ENCODE data around the gene ATP11A.
A peak's percentile ranks its signal among the peaks of the same experiment; 100 is the strongest.

The ATP11A gene

GRCh38 chr13:112709825-112710783 lies 20.3 kb downstream of the ATP11A start:
- no peak overlapping the region for H3K27ac Mint-ChIP-seq
- H3K36me3 Mint-ChIP-seq = peaks cover 9% of the 10 kb centered on the region
- no peaks in the 10 kb centered on the region for H3K27me3 Mint-ChIP-seq
- peaks cover 23% of the 10 kb centered on the region for H3K4me1 Mint-ChIP-seq
- no peaks in the 10 kb centered on the region for H3K9me3 Mint-ChIP-seq
- H3K4me3 Mint-ChIP-seq = no peak overlapping the region

DNA sequence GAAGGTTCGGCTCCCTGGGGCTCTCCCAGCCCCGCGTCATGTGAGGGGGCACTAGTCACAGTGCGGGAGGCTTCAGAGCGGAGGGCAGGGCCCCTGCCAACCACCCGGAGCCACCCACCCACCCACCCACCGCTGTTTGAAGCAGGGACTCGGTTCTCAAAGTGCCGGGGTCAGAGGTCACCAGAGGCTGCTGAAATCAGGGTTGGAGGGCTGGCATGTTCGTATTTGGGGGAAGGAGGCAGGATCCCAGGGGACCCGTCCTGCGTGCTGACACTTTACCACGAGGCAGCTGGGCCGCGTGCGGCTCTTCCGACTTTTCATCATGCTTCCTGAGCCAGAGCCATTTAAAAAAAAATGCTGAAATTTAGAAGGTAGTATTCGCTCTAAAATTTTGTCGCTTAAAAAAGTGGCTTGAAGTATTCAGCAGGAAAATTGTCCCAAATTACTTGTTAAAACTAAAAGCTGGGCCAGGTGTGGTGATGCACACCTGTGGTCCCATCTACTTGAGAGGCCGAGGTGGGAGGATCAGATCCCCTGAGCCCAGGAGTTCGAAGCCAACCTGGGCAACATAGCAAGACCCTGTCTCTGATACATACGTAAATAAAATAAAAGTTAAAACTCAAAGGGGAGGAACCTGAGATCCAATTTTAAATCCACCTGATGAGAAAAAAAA lies 21.2 kb downstream of the ATP11A start:
- Mint-ChIP-seq H3K9me3 (no peaks in the 10 kb centered on the region), H3K4me3 (no peak overlapping the region), H3K27me3 (no peaks in the 10 kb centered on the region), H3K4me1 (peaks cover 24% of the 10 kb centered on the region), H3K36me3 (peaks cover 7% of the 10 kb centered on the region), H3K27ac (no peak overlapping the region)

GRCh38 chr13:112711528-112712265 lies 21.9 kb downstream of the ATP11A start:
- Mint-ChIP-seq H3K9me3 (no peaks in the 10 kb centered on the region), H3K4me1 (peaks cover 22% of the 10 kb centered on the region), H3K27me3 (no peaks in the 10 kb centered on the region), H3K27ac (peak overlapping the region; percentile 35), H3K4me3 (no peak overlapping the region), H3K36me3 (peaks cover 5% of the 10 kb centered on the region)

GRCh38 chr13:112712451-112713207 lies 22.8 kb downstream of the ATP11A start:
- no peak overlapping the region for H3K27ac Mint-ChIP-seq
- H3K9me3 Mint-ChIP-seq = no peaks in the 10 kb centered on the region

DNA sequence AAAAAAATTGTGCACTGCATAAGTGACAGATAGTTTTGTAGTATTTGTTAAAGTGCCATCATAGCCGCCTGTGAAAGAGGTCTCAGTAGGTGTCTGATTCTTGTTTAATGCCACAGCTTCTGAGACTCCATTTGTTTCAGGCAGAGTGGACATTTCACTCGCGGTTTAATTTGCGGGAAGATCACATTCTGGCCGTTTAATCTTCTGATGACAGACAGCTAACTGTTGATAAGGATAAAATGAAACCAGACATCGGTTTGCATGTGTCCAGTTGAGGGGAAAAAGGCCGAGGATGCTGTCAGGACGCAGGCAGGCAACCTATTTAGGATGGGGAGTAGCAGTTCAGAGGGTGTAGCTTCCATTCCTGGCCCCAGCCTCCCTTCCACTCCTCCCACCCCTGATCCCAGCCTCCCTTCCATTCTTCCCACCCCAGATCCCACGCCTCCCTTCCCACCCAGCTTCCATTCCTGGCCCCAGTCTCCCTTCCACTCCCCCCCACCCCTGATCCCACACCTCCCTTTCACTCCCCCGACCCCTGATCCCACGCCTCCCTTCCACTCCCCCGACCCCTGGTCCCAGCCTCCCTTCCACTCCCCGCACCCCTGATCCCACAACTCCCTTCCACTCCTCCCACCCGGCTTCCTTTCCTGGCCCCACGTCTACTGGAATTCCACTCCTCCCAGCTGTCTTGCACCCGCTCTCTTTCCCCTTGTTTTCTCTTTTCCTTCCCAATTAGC lies 23.8 kb downstream of the ATP11A start:
- Mint-ChIP-seq H3K36me3 (peaks cover 5% of the 10 kb centered on the region), H3K4me3 (no peak overlapping the region), H3K27ac (no peak overlapping the region), H3K9me3 (no peaks in the 10 kb centered on the region), H3K27me3 (no peaks in the 10 kb centered on the region), H3K4me1 (peaks cover 26% of the 10 kb centered on the region)

More at GRCh38 chr13:112712451-112713207, 22.8 kb downstream of the ATP11A start:
- peaks cover 26% of the 10 kb centered on the region for H3K4me1 Mint-ChIP-seq
- H3K27me3 Mint-ChIP-seq = no peaks in the 10 kb centered on the region
- peaks cover 5% of the 10 kb centered on the region for H3K36me3 Mint-ChIP-seq
- H3K4me3 Mint-ChIP-seq = no peak overlapping the region

- Mint-ChIP-seq H3K4me1 (peaks cover 22% of the 10 kb centered on the region), H3K27ac (peak overlapping the region; percentile 57), H3K27me3 (no peaks in the 10 kb centered on the region), H3K4me3 (no peak overlapping the region), H3K36me3 (peaks cover 5% of the 10 kb centered on the region), H3K9me3 (no peaks in the 10 kb centered on the region)
Observed at GRCh38 chr13:112714376-112715174, 24.7 kb downstream of the ATP11A start.

- H3K36me3 Mint-ChIP-seq = peaks cover 8% of the 10 kb centered on the region
- H3K27ac Mint-ChIP-seq = no peak overlapping the region
- H3K4me1 Mint-ChIP-seq = peaks cover 26% of the 10 kb centered on the region
- no peaks in the 10 kb centered on the region for H3K27me3 Mint-ChIP-seq
- no peak overlapping the region for H3K4me3 Mint-ChIP-seq
- no peaks in the 10 kb centered on the region for H3K9me3 Mint-ChIP-seq
Observed at GRCh38 chr13:112715210-112715609, 25.4 kb downstream of the ATP11A start.

GRCh38 chr13:112715715-112716460 lies 26.1 kb downstream of the ATP11A start:
- H3K4me1 Mint-ChIP-seq = peaks cover 27% of the 10 kb centered on the region
- peaks cover 8% of the 10 kb centered on the region for H3K36me3 Mint-ChIP-seq
- H3K9me3 Mint-ChIP-seq = no peaks in the 10 kb centered on the region
- H3K4me3 Mint-ChIP-seq = no peak overlapping the region
- H3K27ac Mint-ChIP-seq = peak overlapping the region; percentile 65
- H3K27me3 Mint-ChIP-seq = no peaks in the 10 kb centered on the region

GRCh38 chr13:112716461-112716820 lies 26.6 kb downstream of the ATP11A start:
- peaks cover 8% of the 10 kb centered on the region for H3K36me3 Mint-ChIP-seq
- H3K27me3 Mint-ChIP-seq = no peaks in the 10 kb centered on the region
- H3K27ac Mint-ChIP-seq = no peak overlapping the region
- H3K9me3 Mint-ChIP-seq = no peaks in the 10 kb centered on the region
- no peak overlapping the region for H3K4me3 Mint-ChIP-seq
- peaks cover 32% of the 10 kb centered on the region for H3K4me1 Mint-ChIP-seq

DNA sequence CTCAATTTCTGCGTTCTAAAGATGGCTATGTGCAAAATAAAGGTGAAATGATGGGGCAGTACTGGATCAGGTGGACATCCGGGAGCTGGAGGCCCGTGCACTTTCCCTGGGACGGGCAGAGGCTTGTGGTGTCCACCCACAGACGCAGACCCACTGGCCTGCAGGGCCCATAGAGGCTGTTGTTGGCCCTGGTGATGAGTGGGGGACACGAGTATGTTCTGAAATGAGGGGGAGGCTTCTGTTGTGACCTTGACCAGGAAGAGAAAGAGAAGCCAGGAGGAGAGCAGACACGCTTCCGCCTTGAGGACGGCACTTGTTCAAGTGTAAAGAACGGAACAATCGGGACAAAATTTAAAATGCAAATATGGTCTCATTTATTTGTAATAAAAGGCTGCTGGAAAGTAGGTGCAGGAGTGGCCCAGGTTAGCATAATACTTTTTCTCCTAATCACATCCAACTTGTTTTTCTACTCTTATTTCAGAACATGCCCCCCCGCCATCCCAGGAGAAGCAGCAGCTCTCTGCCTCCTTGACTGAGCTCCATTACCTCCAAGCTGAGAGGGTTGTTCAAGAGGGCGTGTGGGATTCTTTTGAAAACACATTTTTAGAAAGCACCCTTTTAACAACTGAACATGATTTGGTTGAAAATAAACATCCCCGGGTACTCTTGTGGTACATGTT lies 27.1 kb downstream of the ATP11A start:
- H3K4me3 Mint-ChIP-seq = no peak overlapping the region
- peaks cover 8% of the 10 kb centered on the region for H3K36me3 Mint-ChIP-seq
- H3K27ac Mint-ChIP-seq = no peak overlapping the region
- no peaks in the 10 kb centered on the region for H3K27me3 Mint-ChIP-seq
- H3K4me1 Mint-ChIP-seq = peaks cover 32% of the 10 kb centered on the region
- H3K9me3 Mint-ChIP-seq = no peaks in the 10 kb centered on the region

DNA sequence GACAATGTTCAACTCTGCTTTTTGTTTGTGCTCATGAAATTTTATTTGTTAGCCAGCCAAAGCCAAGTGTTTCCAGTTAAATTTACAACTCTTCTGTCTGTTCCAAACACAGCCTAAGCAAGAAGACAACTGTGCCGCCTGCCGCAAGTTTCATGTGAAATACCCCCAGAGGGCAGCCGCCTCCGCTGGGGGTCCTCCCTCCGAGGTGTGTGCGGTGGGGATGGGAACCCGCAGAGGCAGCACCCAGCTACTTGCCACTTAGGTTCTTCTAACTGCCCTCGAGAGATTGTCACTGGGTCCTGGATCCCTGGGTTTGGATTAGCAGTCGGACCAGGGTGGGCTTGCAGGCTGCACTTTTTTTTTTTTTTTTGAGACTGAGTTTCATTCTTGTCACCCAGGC lies 28.5 kb downstream of the ATP11A start:
- H3K4me3 Mint-ChIP-seq = no peak overlapping the region
- H3K36me3 Mint-ChIP-seq = peaks cover 8% of the 10 kb centered on the region
- H3K27me3 Mint-ChIP-seq = no peaks in the 10 kb centered on the region
- no peak overlapping the region for H3K27ac Mint-ChIP-seq
- H3K9me3 Mint-ChIP-seq = no peaks in the 10 kb centered on the region
- H3K4me1 Mint-ChIP-seq = peaks cover 34% of the 10 kb centered on the region

DNA sequence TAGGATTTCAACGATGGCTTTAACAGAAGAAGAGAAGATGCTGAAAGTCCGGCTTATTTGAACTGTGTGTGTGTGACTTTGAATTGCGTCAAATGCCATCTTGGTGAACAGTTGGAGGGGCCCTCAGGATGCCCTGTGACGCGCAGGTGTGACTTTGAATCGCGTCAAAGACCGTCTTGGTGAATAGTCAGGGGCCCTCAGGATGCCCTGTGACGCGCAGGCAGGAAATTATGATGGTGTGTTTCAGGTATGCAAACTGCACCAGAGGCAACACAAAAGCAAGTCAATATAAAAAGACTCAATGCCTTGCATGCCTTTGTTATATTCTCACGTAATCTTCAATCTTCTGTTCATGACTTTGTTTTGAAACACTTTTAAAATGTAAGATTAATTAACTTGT lies 29.2 kb downstream of the ATP11A start:
- Mint-ChIP-seq H3K27me3 (no peaks in the 10 kb centered on the region), H3K4me3 (no peak overlapping the region)

GRCh38 chr13:112719556-112719955 lies 29.7 kb downstream of the ATP11A start:
- Mint-ChIP-seq H3K27ac (peak overlapping the region; percentile 23), H3K36me3 (peaks cover 5% of the 10 kb centered on the region), H3K4me3 (no peak overlapping the region), H3K4me1 (peaks cover 34% of the 10 kb centered on the region), H3K9me3 (no peaks in the 10 kb centered on the region), H3K27me3 (no peaks in the 10 kb centered on the region)

More for the DNA sequence above, 29.2 kb downstream of the ATP11A start:
- peaks cover 8% of the 10 kb centered on the region for H3K36me3 Mint-ChIP-seq
- H3K4me1 Mint-ChIP-seq = peaks cover 39% of the 10 kb centered on the region
- H3K9me3 Mint-ChIP-seq = no peaks in the 10 kb centered on the region
- H3K27ac Mint-ChIP-seq = no peak overlapping the region
